MM.1S (cell line): Measurements from ENCODE around the gene TBX5.

Experiments used
- DNase-seq: peaks from one replicate; pipeline ENCODE4 v3.0.0-alpha.2; 2015
- H2AFZ ChIP-seq: fragments of 300-600 bp; sonication (generic); 2 replicates; pipeline ENCODE4 v1.6.0; 2016; ENCODE audit warnings: antibody characterized with exemption, low read length
- H3F3A ChIP-seq: fragments of 300-600 bp; sonication (generic); 2 replicates; pipeline ENCODE4 v1.6.1; 2016; ENCODE audit warnings: mild to moderate bottlenecking, antibody characterized with exemption, low read length, moderate library complexity, mixed read lengths; ENCODE audit not compliant: insufficient read depth
- H3K27ac ChIP-seq: fragments of 300-600 bp; sonication (generic); 2 replicates; pipeline ENCODE4 v1.5.1; 2016; ENCODE audit warnings: mild to moderate bottlenecking, low read length
- H3K27me3 ChIP-seq: fragments of 300-600 bp; sonication (generic); replicated peaks from 2 replicates; pipeline ENCODE4 v1.6.0; 2016; ENCODE audit warnings: low read length; ENCODE audit not compliant: insufficient read depth
- H3K36me3 ChIP-seq: fragments of 300-600 bp; sonication (generic); replicated peaks from 2 replicates; pipeline ENCODE4 v1.6.1; 2016; ENCODE audit warnings: mild to moderate bottlenecking, low read length, mixed read lengths; ENCODE audit not compliant: insufficient read depth
- H3K4me1 ChIP-seq: fragments of 300-600 bp; sonication (generic); 2 replicates; pipeline ENCODE4 v1.6.1; 2016; ENCODE audit warnings: low read length, mixed read lengths
- H3K4me2 ChIP-seq: fragments of 300-600 bp; sonication (generic); 2 replicates; pipeline ENCODE4 v1.6.0; 2016; ENCODE audit warnings: low read depth, low read length
- H3K4me3 ChIP-seq: fragments of 300-600 bp; sonication (generic); 2 replicates; pipeline ENCODE4 v1.5.1; 2016; ENCODE audit warnings: low read length, mixed read lengths
- H3K79me2 ChIP-seq: fragments of 300-600 bp; sonication (generic); 2 replicates; pipeline ENCODE4 v1.6.1; 2016; ENCODE audit warnings: mixed run types, low read length, mixed read lengths
- H3K9ac ChIP-seq: fragments of 300-600 bp; sonication (generic); 2 replicates; pipeline ENCODE4 v1.6.1; 2016; ENCODE audit warnings: low read length, mixed read lengths
- H3K9me2 ChIP-seq: fragments of 300-600 bp; sonication (generic); replicated peaks from 2 replicates; pipeline ENCODE4 v1.6.1; 2016; ENCODE audit warnings: mild to moderate bottlenecking, low read length, mixed read lengths; ENCODE audit not compliant: insufficient read depth
- H3K9me3 ChIP-seq: fragments of 300-600 bp; sonication (generic); replicated peaks from 2 replicates; pipeline ENCODE4 v1.6.1; 2016; ENCODE audit warnings: mild to moderate bottlenecking, low read length, mixed read lengths; ENCODE audit not compliant: insufficient read depth
- H4K20me1 ChIP-seq: fragments of 300-600 bp; sonication (generic); 2 replicates; pipeline ENCODE4 v1.6.1; 2016; ENCODE audit warnings: mild to moderate bottlenecking, low read length, moderate library complexity, mixed read lengths; ENCODE audit not compliant: insufficient read depth
- CTCF ChIP-seq: fragments of 300-600 bp; sonication (generic); IDR thresholded peaks from 2 replicates; pipeline ENCODE4 v1.5.1; 2016; ENCODE audit warnings: antibody characterized with exemption, low read length, mixed read lengths
- EZH2 ChIP-seq: fragments of 300-600 bp; sonication (generic); optimal IDR thresholded peaks from 2 replicates; pipeline ENCODE3; 2017; ENCODE audit warnings: low read depth, mild to moderate bottlenecking, antibody characterized with exemption, low read length, mixed read lengths
- EZH2phosphoT487 ChIP-seq: fragments of 300-600 bp; sonication (generic); IDR thresholded peaks from 2 replicates; pipeline ENCODE4 v1.6.1; 2018; ENCODE audit warnings: antibody characterized with exemption, low read length

TBX5 gene

GRCh38 chr12:114306646-114307045 is 99.3 kb downstream of the TBX5 start:
- H3K27me3 ChIP-seq, result no peaks in the 10 kb centered on the region
- no peaks in the 10 kb centered on the region for H3K79me2 ChIP-seq
- H3F3A ChIP-seq, result no peaks in the 10 kb centered on the region
- TF ChIP-seq CTCF (no peak), EZH2phosphoT487 (no peak), EZH2 (no peak)
- H4K20me1 ChIP-seq, result no peaks in the 10 kb centered on the region
- no peak for DNase-seq
- H3K9me3 ChIP-seq, result no peaks in the 10 kb centered on the region
- H3K9me2 ChIP-seq, result no peaks in the 10 kb centered on the region
- H3K4me1 ChIP-seq, result no peaks in the 10 kb centered on the region
- H3K9ac ChIP-seq, result no peak overlapping the region
- H3K4me2 ChIP-seq, result no peak overlapping the region
- no peaks in the 10 kb centered on the region for H3K36me3 ChIP-seq
- no peak overlapping the region for H3K4me3 ChIP-seq
- no peak overlapping the region for H2AFZ ChIP-seq
- no peak overlapping the region for H3K27ac ChIP-seq

GRCh38 chr12:114305446-114305845 is 100.5 kb downstream of the TBX5 start:
- no peak for DNase-seq
- H3K4me2 ChIP-seq, result no peak overlapping the region
- H3K36me3 ChIP-seq, result no peaks in the 10 kb centered on the region
- H3K4me1 ChIP-seq, result no peaks in the 10 kb centered on the region
- TF ChIP-seq EZH2phosphoT487 (no peak), EZH2 (no peak)
- no peak overlapping the region for H3K4me3 ChIP-seq
- no peaks in the 10 kb centered on the region for H3F3A ChIP-seq
- no peaks in the 10 kb centered on the region for H3K79me2 ChIP-seq
- H3K9ac ChIP-seq, result no peak overlapping the region
- H3K9me2 ChIP-seq, result no peaks in the 10 kb centered on the region
- no peaks in the 10 kb centered on the region for H3K9me3 ChIP-seq
- H2AFZ ChIP-seq, result no peak overlapping the region
- H3K27ac ChIP-seq, result no peak overlapping the region
- no peaks in the 10 kb centered on the region for H4K20me1 ChIP-seq
- H3K27me3 ChIP-seq, result no peaks in the 10 kb centered on the region
